HG02759 (cell line): ENCODE results near the gene EN2.
"Not testable (repeated sequence)": the region's sequence is repeated elsewhere in the genome, so short reads cannot be mapped to it uniquely, and the experiment has no call there.

Experiments
- ATAC-seq: cut with Tn5 transposase; IDR thresholded peaks from one replicate; pipeline ENCODE4 v1.9.1; 2021; ENCODE audit warnings: mild to moderate bottlenecking, moderate library complexity; ENCODE audit not compliant: unreplicated experiment

EN2 gene

GRCh38 chr7:155425887-155426286 is 32.0 kb upstream of the EN2 start:
- no peak for ATAC-seq

GRCh38 chr7:155426543-155427410 is 31.2 kb upstream of the EN2 start:
- no peak for ATAC-seq

- ATAC-seq, result no peak
Observed at GRCh38 chr7:155427411-155428038, 30.4 kb upstream of the EN2 start.

GRCh38 chr7:155428171-155428834 is 29.6 kb upstream of the EN2 start:
- ATAC-seq, result no peak

- no peak for ATAC-seq
Observed at GRCh38 chr7:155429651-155430050, 28.3 kb upstream of the EN2 start.

GRCh38 chr7:155430606-155431005 is 27.3 kb upstream of the EN2 start:
- ATAC-seq, result no peak

- ATAC-seq, result no peak
Observed at GRCh38 chr7:155431231-155431630, 26.7 kb upstream of the EN2 start.

GRCh38 chr7:155431711-155432110 is 26.2 kb upstream of the EN2 start:
- ATAC-seq, result no peak

- ATAC-seq, result no peak
Observed at GRCh38 chr7:155435110-155435509, 22.8 kb upstream of the EN2 start.

GRCh38 chr7:155437836-155438235 is 20.1 kb upstream of the EN2 start:
- no peak for ATAC-seq

- ATAC-seq, result no peak
Observed at GRCh38 chr7:155438777-155439176, 19.2 kb upstream of the EN2 start.

- ATAC-seq, result no peak
Observed at GRCh38 chr7:155439311-155440017, 18.5 kb upstream of the EN2 start.

- ATAC-seq, result no peak
Observed at GRCh38 chr7:155440018-155440410, 17.9 kb upstream of the EN2 start.

GRCh38 chr7:155441856-155442255 is 16.1 kb upstream of the EN2 start:
- no peak for ATAC-seq

- ATAC-seq, result no peak
Observed at GRCh38 chr7:155444746-155445145, 13.2 kb upstream of the EN2 start.

GRCh38 chr7:155445606-155446005 is 12.3 kb upstream of the EN2 start:
- not testable (repeated sequence) for ATAC-seq

GRCh38 chr7:155447603-155448002 is 10.3 kb upstream of the EN2 start:
- no peak for ATAC-seq

GRCh38 chr7:155448632-155449007 is 9.3 kb upstream of the EN2 start:
- ATAC-seq, result no peak

GRCh38 chr7:155449008-155449868 is 8.7 kb upstream of the EN2 start:
- no peak for ATAC-seq

- no peak for ATAC-seq
Observed at GRCh38 chr7:155449869-155450557, 7.9 kb upstream of the EN2 start.
